Keratinocyte (primary cell): ENCODE measurements around the gene PLEKHB2. TPM values are rescaled to one million over a fixed set of nuclear protein-coding genes. Genes with fewer than 3 reads are reported as not detected.

Experiments used
- DNase-seq: peaks from one replicate; pipeline ENCODE4 v3.0.0-alpha.2; 2011; ENCODE audit warnings: low read depth, missing footprints, low spot score
- FAIRE-seq: peaks from 2 replicates; lab custom pipeline; 2011; peaks lifted over from hg19 to GRCh38; lab: Jason Lieb, UNC
- H2AFZ ChIP-seq: 2 replicates; pipeline ENCODE4 v1.6.0; 2012; ENCODE audit warnings: low read length, control low read depth, inconsistent platforms; ENCODE audit not compliant: control insufficient read depth
- H3K27ac ChIP-seq: 2 replicates; pipeline ENCODE4 v1.5.1; 2011; ENCODE audit warnings: low read length; ENCODE audit not compliant: control insufficient read depth, insufficient read depth
- H3K27me3 ChIP-seq: 3 replicates; pipeline ENCODE4 v1.6.0; 2011; ENCODE audit warnings: low read length; ENCODE audit not compliant: control insufficient read depth, insufficient read depth; ENCODE audit errors: extremely low read depth
- H3K36me3 ChIP-seq, 2 experiments: 2 replicates in 1 of 2; 3 replicates in 1 of 2; pipeline ENCODE4 v1.5.1; 2011; ENCODE audit warnings: low read length in 2 of 2, mild to moderate bottlenecking in 1 of 2; ENCODE audit not compliant: control insufficient read depth in 2 of 2, insufficient read depth in 2 of 2; ENCODE audit errors: extremely low read depth in 1 of 2
- H3K4me1 ChIP-seq: 3 replicates; pipeline ENCODE4 v1.5.1; 2011; ENCODE audit warnings: low read length; ENCODE audit not compliant: control insufficient read depth, insufficient read depth; ENCODE audit errors: extremely low read depth
- H3K4me2 ChIP-seq: 3 replicates; pipeline ENCODE4 v1.6.0; 2011; ENCODE audit warnings: low read depth, low read length; ENCODE audit not compliant: control insufficient read depth, insufficient read depth; ENCODE audit errors: extremely low read depth
- H3K4me3 ChIP-seq, 3 experiments: fragments of 200-600 bp in 1 of 3; sonication (generic) in 1 of 3; 2 replicates in 2 of 3; 3 replicates in 1 of 3; pipeline ENCODE4 v1.5.1; 2011 to 2016; ENCODE audit warnings: low read length in 3 of 3, mild to moderate bottlenecking in 3 of 3, control low read depth in 2 of 3, inconsistent platforms in 1 of 3, low read depth in 1 of 3, mixed read lengths in 1 of 3, mixed run types in 1 of 3, moderate library complexity in 1 of 3; ENCODE audit not compliant: control insufficient read depth in 2 of 3, insufficient read depth in 2 of 3; ENCODE audit errors: extremely low read depth in 1 of 3
- H3K79me2 ChIP-seq: 2 replicates; pipeline ENCODE4 v1.6.0; 2012; ENCODE audit warnings: low read length; ENCODE audit not compliant: control insufficient read depth, insufficient read depth
- H3K9ac ChIP-seq: 3 replicates; pipeline ENCODE4 v1.6.0; 2011; ENCODE audit warnings: low read length; ENCODE audit not compliant: control insufficient read depth, insufficient read depth; ENCODE audit errors: extremely low read depth
- H3K9me1 ChIP-seq: 3 replicates; pipeline ENCODE4 v1.6.0; 2011; ENCODE audit warnings: low read length; ENCODE audit not compliant: control insufficient read depth, insufficient read depth; ENCODE audit errors: extremely low read depth
- H3K9me3 ChIP-seq: 2 replicates; pipeline ENCODE4 v1.5.1; 2012; ENCODE audit warnings: low read depth, low read length; ENCODE audit not compliant: control insufficient read depth
- H4K20me1 ChIP-seq: 3 replicates; pipeline ENCODE4 v1.6.0; 2011; ENCODE audit warnings: low read length; ENCODE audit not compliant: control insufficient read depth, insufficient read depth; ENCODE audit errors: extremely low read depth
- EZH2 ChIP-seq: IDR thresholded peaks from one replicate; pipeline ENCODE4 v1.6.1; 2012; ENCODE audit warnings: inconsistent platforms, mild to moderate bottlenecking, low read length, moderate library complexity
- dilution Hi-C: fragments of 300-500 bp; cut with MboI; formaldehyde crosslinking; loops from one replicate; pipeline ENCODE4 v1.7.0; 2020; ENCODE audit warnings: low sequenced_read_pairs; ENCODE audit not compliant: extremely low pct_ligation_motif_present
- polyA plus RNA-seq, 5 experiments: library from polyadenylated mRNA; depleted of rRNA in 3 of 5; stranded (reverse) in 3 of 5; stranded (forward) in 1 of 5; unstranded in 1 of 5; fragments of >200 nt; gene quantifications; 1 replicate in 1 of 5; 2 replicates in 3 of 5; 3 replicates in 1 of 5; pipeline versions ENCODE4 v1.2.1 to v1.2.3, GENCODE V29; 2011 to 2012; ENCODE audit warnings: missing spikeins in 2 of 5, low read depth in 1 of 5, low replicate concordance in 1 of 5
- TF ChIP-seq, protein P1 (sequence below), 3 experiments: IDR thresholded peaks in 1 of 3; conservative IDR thresholded peaks in 1 of 3; optimal IDR thresholded peaks in 1 of 3; 2 replicates in 2 of 3; 3 replicates in 1 of 3; pipeline versions ENCODE3 to v1.5.1; 2011; ENCODE audit warnings: low read length in 3 of 3, mild to moderate bottlenecking in 3 of 3, moderate library complexity in 2 of 3, control low read depth in 1 of 3, inconsistent platforms in 1 of 3; ENCODE audit not compliant: insufficient read depth in 2 of 3; ENCODE audit errors: extremely low read depth in 1 of 3

Gene PLEKHB2
- polyA plus RNA-seq, 1 donor (not counting 4 experiments of a cell fraction or from before 2014, with no cell fraction given), result 77.0 TPM

DNA sequence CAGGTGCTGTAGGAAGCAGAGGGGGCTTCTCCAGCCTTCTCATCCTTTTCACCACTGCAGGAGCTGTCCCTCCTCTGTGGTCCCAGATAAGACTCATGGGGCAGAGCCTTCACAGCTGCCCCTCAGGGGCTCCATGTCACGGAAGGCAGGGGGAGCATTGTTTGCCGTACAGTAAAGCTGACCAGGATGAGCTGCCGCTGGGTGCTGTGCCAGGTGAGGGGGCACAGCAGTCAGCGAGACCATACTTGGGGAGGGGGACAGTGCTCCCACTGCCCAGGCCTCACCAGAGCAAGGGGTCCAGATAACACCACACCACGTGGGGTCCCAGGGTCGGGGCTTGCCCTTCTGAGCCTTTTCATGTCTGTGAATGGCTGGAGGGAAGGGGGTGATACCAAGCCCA lies 46.3 kb downstream of the PLEKHB2 start:
- Histone ChIP-seq H3K27me3 (no peaks in the 10 kb centered on the region), H3K27ac (no peak overlapping the region), H2AFZ (no peak overlapping the region), H3K4me2 (no peak overlapping the region), H3K9ac (no peak overlapping the region), H3K36me3 (peaks cover 14 to 16% of the 10 kb centered on the region in 2 experiments), H3K9me1 (no peaks in the 10 kb centered on the region), H3K9me3 (no peaks in the 10 kb centered on the region), H4K20me1 (peaks cover 2% of the 10 kb centered on the region), H3K4me3 (no peak overlapping the region), H3K4me1 (no peaks in the 10 kb centered on the region), H3K79me2 (no peaks in the 10 kb centered on the region)
- no peak for TF ChIP-seq EZH2
- TF ChIP-seq, protein P1, sequence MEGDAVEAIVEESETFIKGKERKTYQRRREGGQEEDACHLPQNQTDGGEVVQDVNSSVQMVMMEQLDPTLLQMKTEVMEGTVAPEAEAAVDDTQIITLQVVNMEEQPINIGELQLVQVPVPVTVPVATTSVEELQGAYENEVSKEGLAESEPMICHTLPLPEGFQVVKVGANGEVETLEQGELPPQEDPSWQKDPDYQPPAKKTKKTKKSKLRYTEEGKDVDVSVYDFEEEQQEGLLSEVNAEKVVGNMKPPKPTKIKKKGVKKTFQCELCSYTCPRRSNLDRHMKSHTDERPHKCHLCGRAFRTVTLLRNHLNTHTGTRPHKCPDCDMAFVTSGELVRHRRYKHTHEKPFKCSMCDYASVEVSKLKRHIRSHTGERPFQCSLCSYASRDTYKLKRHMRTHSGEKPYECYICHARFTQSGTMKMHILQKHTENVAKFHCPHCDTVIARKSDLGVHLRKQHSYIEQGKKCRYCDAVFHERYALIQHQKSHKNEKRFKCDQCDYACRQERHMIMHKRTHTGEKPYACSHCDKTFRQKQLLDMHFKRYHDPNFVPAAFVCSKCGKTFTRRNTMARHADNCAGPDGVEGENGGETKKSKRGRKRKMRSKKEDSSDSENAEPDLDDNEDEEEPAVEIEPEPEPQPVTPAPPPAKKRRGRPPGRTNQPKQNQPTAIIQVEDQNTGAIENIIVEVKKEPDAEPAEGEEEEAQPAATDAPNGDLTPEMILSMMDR (optimal IDR thresholded peaks at IDR 0.05 in 1 of 3, IDR thresholded peaks at IDR 0.05 in 1 of 3, conservative IDR thresholded peaks at IDR 0.05 in 1 of 3; ENCODE audit: extremely low read depth in 1 of 3, insufficient read depth in 2 of 3, low read length in 3 of 3), result no peak
- no peak for FAIRE-seq
- dilution Hi-C loops, result no loop called here
- no peak for DNase-seq

DNA sequence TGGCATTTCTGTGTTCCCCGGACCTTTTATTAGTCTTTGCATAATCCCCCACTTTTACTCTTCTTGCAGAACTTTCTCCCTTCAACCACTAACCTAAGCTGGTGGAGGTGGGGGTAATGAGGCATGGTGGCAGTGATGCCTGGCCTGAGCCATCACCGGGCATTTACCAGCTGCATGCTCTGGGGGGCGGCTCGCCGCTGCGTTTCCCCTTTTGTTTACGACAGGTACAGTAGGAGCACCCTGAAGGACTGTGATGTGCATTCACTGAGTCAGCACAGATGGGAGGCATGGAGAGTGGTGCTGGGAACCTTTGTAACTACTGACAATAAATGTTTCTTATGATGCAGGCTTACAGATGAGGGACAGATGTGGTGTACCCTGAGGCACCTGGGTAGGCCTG lies 46.9 kb downstream of the PLEKHB2 start:
- Histone ChIP-seq H3K36me3 (peaks cover 11% of the 10 kb centered on the region in 2 experiments), H4K20me1 (peaks cover 2% of the 10 kb centered on the region), H3K4me3 (no peak overlapping the region), H3K4me2 (no peak overlapping the region), H3K9me1 (no peaks in the 10 kb centered on the region), H3K79me2 (no peaks in the 10 kb centered on the region), H3K4me1 (no peaks in the 10 kb centered on the region), H3K9me3 (no peaks in the 10 kb centered on the region), H3K27ac (no peak overlapping the region), H3K27me3 (no peaks in the 10 kb centered on the region), H3K9ac (no peak overlapping the region), H2AFZ (no peak overlapping the region)
- FAIRE-seq (no peak), DNase-seq (no peak)
- dilution Hi-C loops, result no loop called here
- no peak for TF ChIP-seq EZH2
- TF ChIP-seq, protein P1 (optimal IDR thresholded peaks at IDR 0.05 in 1 of 3, IDR thresholded peaks at IDR 0.05 in 1 of 3, conservative IDR thresholded peaks at IDR 0.05 in 1 of 3; ENCODE audit: extremely low read depth in 1 of 3, insufficient read depth in 2 of 3, low read length in 3 of 3), result no peak
